DMS53 (cell line): ENCODE data around the gene WDR53.
"Not testable (repeated sequence)": the region's sequence is repeated elsewhere in the genome, so short reads cannot be mapped to it uniquely, and the experiment has no call there.

Source experiments
- DNase-seq: peaks from one replicate; lab custom pipeline; 2025; lab: John Stamatoyannopoulos, UW

Gene WDR53

GRCh38 chr3:196517919-196518318, 50.4 kb downstream of the WDR53 start:
- DNase-seq, result peak; percentile 52

DNA sequence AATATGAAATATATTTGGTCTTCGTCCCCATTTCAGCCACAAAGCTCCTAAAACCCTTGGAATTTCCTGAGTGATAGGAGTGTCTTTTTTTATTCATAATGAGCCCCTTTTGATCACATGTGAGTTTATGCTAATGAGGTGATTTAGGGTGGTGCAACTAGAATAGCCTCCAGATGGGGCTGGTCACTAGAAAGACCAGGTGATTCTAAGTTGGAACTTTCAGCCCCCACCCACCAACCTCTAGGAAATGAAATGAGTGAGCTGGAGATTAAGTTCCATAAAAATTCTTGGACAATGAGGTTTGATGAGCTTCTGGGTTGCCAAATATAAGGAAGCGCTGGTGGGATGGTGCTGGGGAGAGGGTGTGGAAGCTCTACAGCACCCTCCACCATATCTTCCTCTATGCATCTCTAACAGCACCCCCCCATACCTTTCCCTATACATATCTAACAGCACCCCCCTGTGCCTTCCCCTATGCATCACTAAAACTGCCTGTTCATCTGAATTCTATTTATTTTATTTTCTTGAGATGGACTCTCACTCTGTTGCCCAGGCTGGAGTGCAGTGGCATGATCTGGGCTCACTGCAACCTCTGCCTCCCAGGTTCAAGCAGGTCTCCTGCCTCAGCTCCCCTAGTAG, 51.1 kb downstream of the WDR53 start:
- no peak for DNase-seq

DNA sequence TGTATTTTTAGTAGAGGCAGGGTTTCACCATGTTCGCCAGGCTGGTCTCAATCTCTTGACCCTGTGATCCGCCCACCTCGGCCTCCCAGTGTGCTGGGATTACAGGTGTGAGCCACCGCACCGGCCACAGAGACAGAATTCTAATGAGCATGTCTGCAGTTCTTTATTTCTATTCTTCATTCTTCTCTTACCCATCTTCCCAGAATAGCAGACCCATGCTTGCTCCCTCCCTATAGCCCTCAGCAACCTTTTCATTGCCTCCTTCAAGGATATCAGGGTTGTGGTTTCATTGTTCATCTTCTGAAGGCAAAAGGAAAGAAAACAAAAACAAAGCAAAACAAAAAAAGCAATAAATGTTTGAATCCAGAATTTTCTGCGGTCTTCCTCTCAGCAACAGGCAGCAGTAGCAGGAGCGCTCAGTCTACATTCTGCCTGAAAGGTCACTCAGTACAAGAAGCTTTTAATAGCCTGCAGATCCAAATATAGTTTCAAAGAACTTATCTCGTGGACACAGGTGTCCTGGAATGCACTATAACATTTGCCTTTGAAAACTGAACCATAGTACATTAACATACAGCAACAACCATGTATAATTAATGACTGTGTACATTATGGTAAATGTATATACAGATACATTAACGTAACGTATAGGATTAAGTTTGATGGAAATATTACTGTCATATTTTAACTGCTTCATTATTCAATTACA, 53.3 kb downstream of the WDR53 start, which contains the start of gene SMCO1:
TSS of gene SMCO1 (minus strand) at position 434 of the 709 bp plus-strand sequence. CDS start at position 297, 137 bp downstream.
- DNase-seq, result no peak

DNA sequence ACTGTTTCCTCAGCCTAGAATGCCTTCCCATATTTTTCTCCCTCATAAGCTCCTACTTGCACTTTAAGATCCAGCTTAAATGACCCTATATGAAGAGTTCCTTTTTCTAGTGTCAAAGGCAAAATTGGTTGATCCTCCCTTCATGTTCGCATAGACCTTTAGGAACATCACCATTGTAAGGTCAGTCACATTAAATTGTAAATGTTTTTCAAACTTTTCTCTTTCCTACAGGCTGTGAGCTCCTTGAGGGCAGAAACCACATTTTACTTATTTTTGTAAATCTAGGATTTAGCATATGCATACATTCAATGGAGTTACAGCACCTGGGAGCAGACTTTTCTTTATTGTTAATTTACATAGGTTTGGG, 54.0 kb downstream of the WDR53 start:
- DNase-seq, result no peak

DNA sequence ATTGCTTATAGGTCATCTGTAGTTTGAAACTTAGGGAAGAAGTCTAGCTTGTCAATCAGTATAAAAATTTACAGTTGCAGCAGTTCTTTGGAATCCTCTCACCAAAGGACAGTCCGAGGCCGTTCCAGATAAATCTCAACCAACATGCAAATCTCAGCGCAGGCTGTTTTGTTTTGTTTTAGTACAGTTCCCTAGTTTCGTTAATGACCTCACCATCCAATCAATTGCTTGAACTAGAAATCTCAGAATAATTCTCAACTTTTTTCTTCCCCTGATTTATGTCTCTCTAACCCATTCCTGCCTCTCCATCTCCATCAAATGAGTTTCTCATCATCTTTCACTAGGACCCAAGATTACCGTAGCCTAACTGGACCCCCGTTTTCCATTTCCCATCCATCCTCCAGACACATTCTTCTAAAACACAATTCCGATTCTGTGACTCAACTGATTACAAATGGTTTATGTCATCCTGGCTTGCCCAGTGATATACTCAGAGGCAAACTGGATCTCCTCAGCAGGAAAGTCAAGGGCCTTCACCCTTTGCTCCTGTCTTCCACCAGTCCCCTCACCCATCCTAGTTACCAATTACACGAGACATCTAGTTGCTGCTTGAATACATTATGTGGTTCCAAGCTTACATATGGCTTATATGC, 54.5 kb downstream of the WDR53 start:
- no peak for DNase-seq

DNA sequence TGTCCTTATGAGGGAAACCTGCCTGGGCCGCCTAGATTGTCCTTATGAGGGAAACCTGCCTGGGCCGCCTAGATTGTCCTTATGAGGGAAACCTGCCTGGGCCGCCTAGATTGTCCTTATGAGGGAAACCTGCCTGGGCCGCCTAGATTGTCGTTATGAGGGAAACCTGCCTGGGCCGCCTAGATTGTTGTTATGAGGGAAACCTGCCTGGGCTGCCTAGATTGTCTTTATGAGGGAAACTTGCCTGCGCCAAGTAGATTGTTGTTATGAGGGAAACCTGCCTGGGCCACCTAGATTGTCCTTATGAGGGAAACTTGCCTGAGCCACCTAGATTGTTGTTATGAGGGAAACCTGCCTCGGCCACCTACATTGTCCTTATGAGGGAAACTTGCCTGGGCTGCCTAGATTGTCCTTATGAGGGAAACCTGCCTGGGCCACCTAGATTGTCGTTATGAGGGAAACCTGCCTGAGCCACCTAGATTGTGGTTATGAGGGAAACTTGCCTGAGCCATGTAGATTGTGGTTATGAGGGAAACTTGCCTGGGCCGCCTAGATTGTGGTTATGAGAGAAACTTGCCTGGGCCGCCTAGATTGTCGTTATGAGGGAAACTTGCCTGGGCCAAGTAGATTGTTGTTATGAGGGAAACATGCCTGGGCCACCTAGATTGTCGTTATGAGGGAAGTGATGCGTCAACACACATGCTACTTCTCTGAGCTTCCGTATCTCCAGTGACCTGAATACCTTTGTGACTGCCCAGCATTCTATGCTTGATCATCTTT, 56.5 kb downstream of the WDR53 start:
- DNase-seq, result not testable (repeated sequence)

DNA sequence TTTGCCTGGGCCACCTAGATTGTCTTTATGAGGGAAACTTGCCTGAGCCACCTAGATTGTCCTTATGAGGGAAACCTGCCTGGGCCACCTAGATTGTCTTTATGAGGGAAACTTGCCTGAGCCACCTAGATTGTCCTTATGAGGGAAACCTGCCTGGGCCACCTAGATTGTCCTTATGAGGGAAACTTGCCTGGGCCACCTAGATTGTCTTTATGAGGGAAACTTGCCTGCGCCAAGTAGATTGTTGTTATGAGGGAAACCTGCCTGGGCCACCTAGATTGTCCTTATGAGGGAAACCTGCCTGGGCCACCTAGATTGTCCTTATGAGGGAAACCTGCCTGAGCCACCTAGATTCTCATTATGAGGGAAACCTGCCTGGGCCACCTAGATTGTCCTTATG, 57.2 kb downstream of the WDR53 start:
- DNase-seq, result not testable (repeated sequence)

DNA sequence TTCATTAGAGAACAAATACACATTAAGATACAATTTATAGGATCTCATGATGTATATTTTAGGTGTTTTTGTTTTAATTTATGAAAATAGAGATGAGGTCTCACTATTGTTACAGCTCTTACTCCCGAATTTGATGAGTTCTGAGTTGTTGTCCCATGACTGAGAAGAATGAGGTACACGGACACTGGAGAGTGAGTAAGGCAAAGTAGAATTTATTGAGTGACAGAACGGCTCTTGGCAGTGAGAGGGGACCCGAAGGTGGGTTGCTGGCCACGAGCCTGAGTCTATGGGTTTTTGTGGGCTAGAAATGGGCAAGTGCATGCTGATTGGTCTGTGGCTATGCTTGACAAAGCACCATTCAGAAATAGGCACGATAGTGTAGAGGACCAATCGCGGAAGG, 61.7 kb downstream of the WDR53 start:
- DNase-seq, result peak; percentile 18

GRCh38 chr3:196504556-196504955, 63.8 kb downstream of the WDR53 start:
- DNase-seq, result no peak
